K562 (cell line): ENCODE measurements around the gene SLC7A4. TPM values are rescaled to one million over a fixed set of nuclear protein-coding genes. Genes with fewer than 3 reads are reported as not detected.
A peak's percentile ranks its signal among the peaks of the same experiment; 100 is the strongest.

Source experiments
- BCLAF1 ChIP-seq, 2 experiments: fragments of 450-650 bp in 1 of 2; IDR thresholded peaks; 2 replicates each; pipeline ENCODE4 v1.6.1; 2011 to 2017; ENCODE audit warnings: low read depth in 2 of 2, antibody characterized with exemption in 1 of 2, borderline replicate concordance in 1 of 2, low read length in 1 of 2, mild to moderate bottlenecking in 1 of 2, mixed read lengths in 1 of 2; ENCODE audit not compliant: control insufficient read depth in 1 of 2
- ETV5 ChIP-seq: sonication (generic); formaldehyde crosslinking; IDR thresholded peaks from 2 replicates; pipeline ENCODE4 v1.4.0; 2020; ENCODE audit warnings: low read depth, mild to moderate bottlenecking, missing genetic modification reagents
- GATAD2A ChIP-seq: fragments of 450-650 bp; IDR thresholded peaks from 2 replicates; pipeline ENCODE4 v1.6.1; 2017
- PPARD ChIP-seq: fragments of 250-450 bp; sonication (Bioruptor Pico); IDR thresholded peaks from 2 replicates; pipeline ENCODE4 v1.8.0; 2022; ENCODE audit warnings: inconsistent platforms, mild to moderate bottlenecking, moderate library complexity
- RAD21 ChIP-seq, 2 experiments: fragments of 250-450 bp in 1 of 2; fragments of 450-650 bp in 1 of 2; sonication (Bioruptor Pico) in 1 of 2; formaldehyde crosslinking in 1 of 2; IDR thresholded peaks in 1 of 2; conservative IDR thresholded peaks in 1 of 2; 2 replicates each; pipeline versions ENCODE4 v1.4.0 to v1.8.0; 2020 to 2022; ENCODE audit warnings: mild to moderate bottlenecking in 2 of 2, moderate library complexity in 1 of 2
- RBM34 ChIP-seq: fragments of 200-400 bp; formaldehyde crosslinking; IDR thresholded peaks from 2 replicates; pipeline ENCODE4 v1.6.1; 2018; ENCODE audit warnings: low read length, borderline replicate concordance; ENCODE audit not compliant: insufficient read depth
- YY1 ChIP-seq, 3 experiments: IDR thresholded peaks; 2 replicates each; pipeline ENCODE4 v1.6.1; 2011; ENCODE audit warnings: low read length in 2 of 3, mild to moderate bottlenecking in 2 of 3, moderate library complexity in 2 of 3, borderline replicate concordance in 1 of 3, control low read depth in 1 of 3, low read depth in 1 of 3; ENCODE audit not compliant: insufficient read depth in 3 of 3, insufficient replicate concordance in 2 of 3, control insufficient read depth in 1 of 3, insufficient read length in 1 of 3; ENCODE audit errors: extremely low read depth in 1 of 3
- ZFPM2 ChIP-seq: fragments of 250-450 bp; sonication (Bioruptor Pico); IDR thresholded peaks from 2 replicates; pipeline ENCODE4 v1.5.1; 2022; ENCODE audit warnings: mild to moderate bottlenecking
- ZNF592 ChIP-seq: fragments of 450-650 bp; IDR thresholded peaks from 2 replicates; pipeline ENCODE4 v1.6.1; 2017; ENCODE audit warnings: antibody characterized with exemption, mild to moderate bottlenecking
- polyA plus RNA-seq, 8 experiments: library from polyadenylated mRNA; depleted of rRNA in 4 of 8; stranded (reverse) in 5 of 8; unstranded in 3 of 8; fragments of >200 nt; fragmentation: Nextera tagmentation in 2 of 8; fragmentation: Illumina TruSeq in 1 of 8; extraction: Ambion mirVana in 2 of 8; extraction: Trizol in 1 of 8; gene quantifications; 2 replicates each; pipeline versions ENCODE4 v1.2.1 to v1.2.3, GENCODE V29; 2011 to 2014; ENCODE audit warnings: inconsistent platforms in 1 of 8, missing spikeins in 1 of 8
- total RNA-seq, 7 experiments: library from RNA; depleted of rRNA in 6 of 7; stranded (reverse); fragments of >200 nt in 6 of 7; fragmentation: Illumina TruSeq in 2 of 7; extraction: Trizol in 2 of 7; gene quantifications; 2 replicates each; pipeline versions ENCODE4 v1.2.1 to v1.2.3, GENCODE V29; 2011 to 2021; ENCODE audit warnings: low replicate concordance in 1 of 7

Gene SLC7A4
- total and polyA plus RNA-seq, 9 of the 15 experiments (the other 6 are each of a cell fraction or from before 2014, with no cell fraction given) = not detected

GRCh38 chr22:20983081-20983771 is 49.1 kb downstream of the SLC7A4 start (continued):
- TF ChIP-seq BCLAF1 (IDR thresholded peaks at IDR 0.05; ENCODE audit: borderline replicate concordance in 1 of 2, control insufficient read depth in 1 of 2, low read depth in 2 of 2, low read length in 1 of 2) (no peak), ZNF592 (no peak), YY1 (IDR thresholded peaks at IDR 0.05; ENCODE audit: borderline replicate concordance in 1 of 3, control insufficient read depth in 1 of 3, extremely low read depth in 1 of 3, insufficient read depth in 3 of 3, insufficient read length in 1 of 3, insufficient replicate concordance in 2 of 3, low read depth in 1 of 3, low read length in 2 of 3) (peak in 1 of 3 experiments; percentile 8), PPARD (CRISPR knock-in tag) (0 out of 2 replicates have a peak, but pooled peaks have one; percentile 11), ZFPM2 (CRISPR knock-in tag) (0 out of 2 replicates have a peak, but pooled peaks have one; percentile 30), RAD21 (CRISPR knock-in tag; conservative IDR thresholded peaks at IDR 0.05 in 1 of 2, IDR thresholded peaks at IDR 0.05 in 1 of 2) (peak in 1 of 2 experiments; percentile 5; a peak in 1 of 4 replicates), RBM34 (no peak), ETV5 (CRISPR knock-in tag) (no peak), GATAD2A (no peak)
